ENCODE data around the gene BRIP1. TPM values are rescaled to one million over a fixed set of nuclear protein-coding genes. Genes with fewer than 3 reads are reported as not detected.

Gene BRIP1
- total RNA-seq, 1 experiment from 2014 or later = 13.8 TPM

GRCh38 chr17:61657338-61657737 lies 206.0 kb downstream of the BRIP1 start:
- no peak for DNase-seq (ENCODE audit: low spot score)
- POLR2A ChIA-PET = no interaction called here
- Mint-ChIP-seq H3K27me3 (ENCODE audit: low read depth) (no peaks in the 10 kb centered on the region), H3K4me3 (no peak overlapping the region), H3K4me1 (no peaks in the 10 kb centered on the region), H3K9me3 (0 out of 2 replicates have a peak, but pooled peaks cover 4% of the 10 kb centered on the region), H3K36me3 (no peaks in the 10 kb centered on the region), H3K27ac (no peak overlapping the region)
- CTCF ChIA-PET = no interaction called here
- no peak for TF ChIP-seq JUN (CRISPR knock-in tag; IDR thresholded peaks at IDR 0.05)
- no peak for TF ChIP-seq ATF2 (CRISPR knock-in tag; IDR thresholded peaks at IDR 0.05; ENCODE audit: borderline replicate concordance, low read depth)
- TF ChIP-seq, protein P1, sequence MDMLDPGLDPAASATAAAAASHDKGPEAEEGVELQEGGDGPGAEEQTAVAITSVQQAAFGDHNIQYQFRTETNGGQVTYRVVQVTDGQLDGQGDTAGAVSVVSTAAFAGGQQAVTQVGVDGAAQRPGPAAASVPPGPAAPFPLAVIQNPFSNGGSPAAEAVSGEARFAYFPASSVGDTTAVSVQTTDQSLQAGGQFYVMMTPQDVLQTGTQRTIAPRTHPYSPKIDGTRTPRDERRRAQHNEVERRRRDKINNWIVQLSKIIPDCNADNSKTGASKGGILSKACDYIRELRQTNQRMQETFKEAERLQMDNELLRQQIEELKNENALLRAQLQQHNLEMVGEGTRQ (CRISPR knock-in tag; IDR thresholded peaks at IDR 0.05) = no peak
- no peak for ATAC-seq

- ATAC-seq = no peak
- H3K4me1 Mint-ChIP-seq = no peaks in the 10 kb centered on the region
- H3K9me3 Mint-ChIP-seq = peaks cover 8% of the 10 kb centered on the region
- H3K27me3 Mint-ChIP-seq (ENCODE audit: low read depth) = no peaks in the 10 kb centered on the region
- no peak overlapping the region for H3K4me3 Mint-ChIP-seq
- no peak overlapping the region for H3K27ac Mint-ChIP-seq
- POLR2A ChIA-PET = no interaction called here
- no peak for TF ChIP-seq JAZF1 (CRISPR knock-in tag; IDR thresholded peaks at IDR 0.05)
- TF ChIP-seq GRHL2 (CRISPR knock-in tag; IDR thresholded peaks at IDR 0.05; ENCODE audit: insufficient replicate concordance, severe bottlenecking) = no peak
- TF ChIP-seq ZBTB21 (CRISPR knock-in tag; IDR thresholded peaks at IDR 0.05; ENCODE audit: borderline replicate concordance) = no peak
- no peak for TF ChIP-seq SMAD4 (CRISPR knock-in tag; IDR thresholded peaks at IDR 0.05)
- TF ChIP-seq MYBL2 (CRISPR knock-in tag; IDR thresholded peaks at IDR 0.05) = no peak
- TF ChIP-seq, protein P2, sequence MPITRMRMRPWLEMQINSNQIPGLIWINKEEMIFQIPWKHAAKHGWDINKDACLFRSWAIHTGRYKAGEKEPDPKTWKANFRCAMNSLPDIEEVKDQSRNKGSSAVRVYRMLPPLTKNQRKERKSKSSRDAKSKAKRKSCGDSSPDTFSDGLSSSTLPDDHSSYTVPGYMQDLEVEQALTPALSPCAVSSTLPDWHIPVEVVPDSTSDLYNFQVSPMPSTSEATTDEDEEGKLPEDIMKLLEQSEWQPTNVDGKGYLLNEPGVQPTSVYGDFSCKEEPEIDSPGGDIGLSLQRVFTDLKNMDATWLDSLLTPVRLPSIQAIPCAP (CRISPR knock-in tag; IDR thresholded peaks at IDR 0.05) = no peak
- no peak for DNase-seq (ENCODE audit: low spot score)
- CTCF ChIA-PET = no interaction called here
- no peaks in the 10 kb centered on the region for H3K36me3 Mint-ChIP-seq
Measured at GRCh38 chr17:61656721-61657217, 206.6 kb downstream of the BRIP1 start.

DNA sequence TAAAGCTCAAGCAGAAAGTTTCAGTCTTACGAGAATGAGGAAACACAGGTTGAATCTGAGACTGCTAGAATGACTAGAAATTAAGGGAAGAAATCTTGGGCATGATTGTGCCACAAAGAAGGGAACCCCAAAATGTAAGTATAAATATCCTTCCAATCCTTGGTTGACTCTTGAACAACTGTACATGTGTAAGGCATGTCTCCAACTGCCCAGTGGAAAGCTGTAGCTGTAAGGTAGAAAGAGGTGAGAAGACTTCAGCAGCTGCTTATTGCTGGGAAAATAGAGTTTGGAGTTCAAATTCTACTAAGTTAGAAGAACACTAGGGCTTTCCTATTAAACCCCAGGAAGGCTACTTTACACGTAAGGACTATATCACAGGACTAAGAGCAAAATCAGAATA lies 212.6 kb downstream of the BRIP1 start:
- ChIA-PET POLR2A (interaction anchor here (0.6 kb wide), 1 partner anchor 518 kb away, joined by 8 read pairs; no protein-coding TSS in a partner anchor), CTCF (no interaction called here)
- H3K27me3 Mint-ChIP-seq (ENCODE audit: low read depth) = peaks cover 3% of the 10 kb centered on the region; the same call in 1 of the 2 replicates
- no peak overlapping the region for H3K27ac Mint-ChIP-seq
- peaks cover 8% of the 10 kb centered on the region for H3K4me1 Mint-ChIP-seq
- H3K4me3 Mint-ChIP-seq = no peak overlapping the region
- ATAC-seq (no peak), DNase-seq (ENCODE audit: low spot score) (no peak)
- H3K36me3 Mint-ChIP-seq = peaks cover 10% of the 10 kb centered on the region
- H3K9me3 Mint-ChIP-seq = peaks cover 26% of the 10 kb centered on the region
- no peak for TF ChIP-seq GTF2I (CRISPR knock-in tag; conservative IDR thresholded peaks at IDR 0.05)
- no peak for TF ChIP-seq SMAD4 (CRISPR knock-in tag; IDR thresholded peaks at IDR 0.05)
- TF ChIP-seq USF1 (CRISPR knock-in tag; IDR thresholded peaks at IDR 0.05) = no peak
- TF ChIP-seq RELA (CRISPR knock-in tag; IDR thresholded peaks at IDR 0.05; ENCODE audit: borderline replicate concordance) = no peak
- no peak for TF ChIP-seq ZNF423 (CRISPR knock-in tag; IDR thresholded peaks at IDR 0.05)
- no peak for TF ChIP-seq NFE2L1 (CRISPR knock-in tag; IDR thresholded peaks at IDR 0.05)
- TF ChIP-seq CDX4 (CRISPR knock-in tag; IDR thresholded peaks at IDR 0.05; ENCODE audit: borderline replicate concordance) = no peak
- no peak for TF ChIP-seq ZNF263 (CRISPR knock-in tag; IDR thresholded peaks at IDR 0.05; ENCODE audit: low read depth)
- TF ChIP-seq, protein P3, sequence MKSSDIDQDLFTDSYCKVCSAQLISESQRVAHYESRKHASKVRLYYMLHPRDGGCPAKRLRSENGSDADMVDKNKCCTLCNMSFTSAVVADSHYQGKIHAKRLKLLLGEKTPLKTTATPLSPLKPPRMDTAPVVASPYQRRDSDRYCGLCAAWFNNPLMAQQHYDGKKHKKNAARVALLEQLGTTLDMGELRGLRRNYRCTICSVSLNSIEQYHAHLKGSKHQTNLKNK (CRISPR knock-in tag; IDR thresholded peaks at IDR 0.05) = no peak
- no peak for TF ChIP-seq FOXJ3 (CRISPR knock-in tag; IDR thresholded peaks at IDR 0.05; ENCODE audit: borderline replicate concordance)
- no peak for TF ChIP-seq HMGXB4 (CRISPR knock-in tag; IDR thresholded peaks at IDR 0.05)
- TF ChIP-seq, protein P4, sequence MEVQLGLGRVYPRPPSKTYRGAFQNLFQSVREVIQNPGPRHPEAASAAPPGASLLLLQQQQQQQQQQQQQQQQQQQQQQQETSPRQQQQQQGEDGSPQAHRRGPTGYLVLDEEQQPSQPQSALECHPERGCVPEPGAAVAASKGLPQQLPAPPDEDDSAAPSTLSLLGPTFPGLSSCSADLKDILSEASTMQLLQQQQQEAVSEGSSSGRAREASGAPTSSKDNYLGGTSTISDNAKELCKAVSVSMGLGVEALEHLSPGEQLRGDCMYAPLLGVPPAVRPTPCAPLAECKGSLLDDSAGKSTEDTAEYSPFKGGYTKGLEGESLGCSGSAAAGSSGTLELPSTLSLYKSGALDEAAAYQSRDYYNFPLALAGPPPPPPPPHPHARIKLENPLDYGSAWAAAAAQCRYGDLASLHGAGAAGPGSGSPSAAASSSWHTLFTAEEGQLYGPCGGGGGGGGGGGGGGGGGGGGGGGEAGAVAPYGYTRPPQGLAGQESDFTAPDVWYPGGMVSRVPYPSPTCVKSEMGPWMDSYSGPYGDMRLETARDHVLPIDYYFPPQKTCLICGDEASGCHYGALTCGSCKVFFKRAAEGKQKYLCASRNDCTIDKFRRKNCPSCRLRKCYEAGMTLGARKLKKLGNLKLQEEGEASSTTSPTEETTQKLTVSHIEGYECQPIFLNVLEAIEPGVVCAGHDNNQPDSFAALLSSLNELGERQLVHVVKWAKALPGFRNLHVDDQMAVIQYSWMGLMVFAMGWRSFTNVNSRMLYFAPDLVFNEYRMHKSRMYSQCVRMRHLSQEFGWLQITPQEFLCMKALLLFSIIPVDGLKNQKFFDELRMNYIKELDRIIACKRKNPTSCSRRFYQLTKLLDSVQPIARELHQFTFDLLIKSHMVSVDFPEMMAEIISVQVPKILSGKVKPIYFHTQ (CRISPR knock-in tag; IDR thresholded peaks at IDR 0.05) = no peak
- TF ChIP-seq GABPB1 (CRISPR knock-in tag; IDR thresholded peaks at IDR 0.05) = no peak
- no peak for TF ChIP-seq GRHL2 (CRISPR knock-in tag; IDR thresholded peaks at IDR 0.05; ENCODE audit: insufficient replicate concordance, severe bottlenecking)
- no peak for TF ChIP-seq ESRRA (CRISPR knock-in tag; IDR thresholded peaks at IDR 0.05; ENCODE audit: borderline replicate concordance)
- no peak for TF ChIP-seq ZNF416 (CRISPR knock-in tag; IDR thresholded peaks at IDR 0.05)
- no peak for TF ChIP-seq ZNF121 (CRISPR knock-in tag; IDR thresholded peaks at IDR 0.05)
